ENCODE data around the gene DTX1. TPM values are rescaled to one million over a fixed set of nuclear protein-coding genes. Genes with fewer than 3 reads are reported as not detected.
"Not testable (repeated sequence)": the region's sequence is repeated elsewhere in the genome, so short reads cannot be mapped to it uniquely, and the experiment has no call there.

Gene DTX1
- total RNA-seq, 1 donor from 2014 or later: 2.9 TPM

DNA sequence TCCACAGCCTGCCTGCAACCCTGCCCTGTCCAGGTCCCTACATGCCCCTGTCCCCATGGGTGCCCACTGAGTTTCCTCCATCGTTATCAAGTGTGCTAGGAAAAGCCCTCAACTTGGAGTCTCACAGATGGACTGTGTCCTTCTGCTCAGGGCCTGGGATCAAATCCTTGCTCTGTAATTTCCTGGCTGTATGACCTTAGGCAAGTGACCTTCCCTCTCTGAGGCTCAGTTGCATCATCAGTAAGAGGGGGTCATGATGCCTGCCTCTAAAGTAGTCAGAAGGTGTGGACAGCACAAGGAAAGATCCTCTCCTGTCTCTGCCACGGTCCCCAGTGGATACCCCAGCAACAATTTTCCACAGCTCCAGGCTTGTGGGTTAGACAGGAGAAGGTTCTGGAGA is 56.9 kb downstream of the DTX1 start:
- no peak for DNase-seq (ENCODE audit: low spot score)

DNA sequence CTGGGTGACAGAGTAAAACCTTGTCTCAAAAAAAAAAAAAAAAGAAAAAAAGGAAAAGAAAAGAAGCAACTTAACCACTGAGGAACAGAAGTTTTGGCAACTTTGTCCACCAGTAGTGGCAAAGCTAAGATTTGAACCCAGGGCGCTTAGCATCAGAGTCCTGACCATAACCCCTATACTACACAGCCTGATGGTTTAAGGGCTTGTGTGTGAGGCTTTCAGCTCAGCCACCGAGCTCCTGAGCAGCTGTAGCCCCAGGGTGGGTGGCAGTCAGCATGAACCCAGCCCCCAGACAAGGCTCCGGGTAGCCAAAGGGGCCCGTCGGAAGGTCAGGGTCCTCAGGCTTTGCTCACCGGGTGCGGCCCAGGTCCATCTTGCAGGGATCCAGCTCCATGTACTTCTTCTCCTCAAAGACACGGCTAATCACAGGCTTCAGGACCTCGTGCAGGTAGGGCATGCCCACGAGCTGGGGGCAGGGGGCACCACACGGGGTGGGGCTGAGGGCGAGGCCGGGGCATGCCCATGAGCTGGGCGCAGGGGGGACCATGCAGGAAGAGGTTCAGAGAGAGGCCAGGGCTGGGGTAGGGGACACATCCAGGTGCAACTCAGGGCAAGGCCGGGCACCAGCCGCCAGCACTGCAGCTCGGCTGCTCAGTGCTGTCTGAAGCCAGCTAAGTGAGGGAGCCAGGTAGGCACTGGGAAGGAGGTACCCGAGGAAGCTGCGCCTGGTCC is 58.1 kb downstream of the DTX1 start:
- DNase-seq (ENCODE audit: low spot score): no peak

DNA sequence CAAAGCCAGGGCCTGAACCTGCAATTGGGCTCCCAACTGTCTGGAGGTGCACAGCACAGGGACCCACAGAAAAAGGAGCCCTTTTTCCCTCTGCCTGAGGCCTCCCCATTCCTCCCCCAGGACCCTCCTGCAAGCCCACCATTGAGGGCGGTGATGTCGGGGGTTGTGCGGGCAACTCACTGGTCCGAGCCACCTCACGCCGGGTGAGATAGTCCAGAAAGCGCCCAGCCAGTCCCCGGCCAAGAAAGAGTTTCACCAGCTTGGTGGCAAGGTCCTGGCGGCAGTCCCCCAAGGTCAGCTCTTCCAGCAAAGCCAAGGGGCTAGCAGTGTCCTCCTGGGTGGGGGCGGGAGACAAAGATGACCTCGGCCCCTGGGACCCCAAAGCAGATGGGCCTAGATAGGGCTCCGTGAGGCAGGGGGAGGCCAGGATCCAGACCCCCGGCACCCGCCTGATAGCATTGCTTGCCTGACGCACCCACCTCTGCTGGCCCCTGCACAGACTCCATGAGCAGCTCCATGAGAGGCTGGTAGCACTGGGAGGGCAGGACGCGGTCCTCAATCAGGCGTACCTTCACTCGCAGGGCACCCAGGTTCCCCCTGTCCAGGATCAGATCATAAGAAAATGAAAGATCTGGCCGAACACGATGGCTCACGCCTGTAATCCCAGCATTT is 59.1 kb downstream of the DTX1 start:
- DNase-seq (ENCODE audit: low spot score): no peak

- DNase-seq (ENCODE audit: low spot score): no peak
These were observed 60.3 kb downstream of the DTX1 start for GRCh38 chr12:113116875-113117274.

DNA sequence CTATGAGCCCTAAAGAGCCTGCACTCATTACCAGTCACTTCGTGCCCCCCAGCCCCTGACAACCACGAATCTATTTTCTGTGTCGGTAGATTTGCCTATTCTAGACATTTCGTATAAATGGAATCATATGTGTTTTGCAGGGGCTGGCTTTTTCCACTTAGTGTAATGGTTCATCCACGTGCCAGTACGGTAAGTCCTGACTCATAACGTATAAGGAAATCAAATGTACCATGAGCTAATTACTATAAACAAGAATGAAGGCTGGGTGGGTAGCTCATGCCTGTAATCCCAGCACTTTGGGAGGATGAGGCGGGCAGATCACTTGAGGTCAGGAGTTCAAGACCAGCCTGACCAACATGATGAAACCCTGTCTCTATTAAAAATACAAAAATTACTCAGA is 61.2 kb downstream of the DTX1 start:
- DNase-seq (ENCODE audit: low spot score): not testable (repeated sequence)

DNA sequence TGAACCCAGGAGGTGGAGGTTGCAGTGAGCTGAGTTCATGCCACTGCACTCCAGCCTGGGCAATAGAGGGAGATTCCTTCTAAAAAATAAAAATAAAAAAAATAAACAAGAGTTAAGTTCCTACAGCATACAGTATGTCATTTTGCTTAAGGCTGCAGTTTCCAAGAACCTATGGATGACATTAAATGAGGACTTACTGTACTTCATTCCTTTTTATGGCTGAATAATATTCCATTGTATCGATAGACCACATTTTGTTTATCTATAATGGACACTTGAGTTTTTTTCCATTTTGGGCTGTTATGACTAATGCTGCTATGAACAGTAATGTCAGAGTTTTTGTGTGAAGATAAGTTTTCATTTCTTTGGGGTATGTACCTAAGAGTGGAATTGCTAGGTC is 61.6 kb downstream of the DTX1 start:
- no peak for DNase-seq (ENCODE audit: low spot score)

GRCh38 chr12:113119980-113120669 is 63.6 kb downstream of the DTX1 start:
- no peak for DNase-seq (ENCODE audit: low spot score)

DNA sequence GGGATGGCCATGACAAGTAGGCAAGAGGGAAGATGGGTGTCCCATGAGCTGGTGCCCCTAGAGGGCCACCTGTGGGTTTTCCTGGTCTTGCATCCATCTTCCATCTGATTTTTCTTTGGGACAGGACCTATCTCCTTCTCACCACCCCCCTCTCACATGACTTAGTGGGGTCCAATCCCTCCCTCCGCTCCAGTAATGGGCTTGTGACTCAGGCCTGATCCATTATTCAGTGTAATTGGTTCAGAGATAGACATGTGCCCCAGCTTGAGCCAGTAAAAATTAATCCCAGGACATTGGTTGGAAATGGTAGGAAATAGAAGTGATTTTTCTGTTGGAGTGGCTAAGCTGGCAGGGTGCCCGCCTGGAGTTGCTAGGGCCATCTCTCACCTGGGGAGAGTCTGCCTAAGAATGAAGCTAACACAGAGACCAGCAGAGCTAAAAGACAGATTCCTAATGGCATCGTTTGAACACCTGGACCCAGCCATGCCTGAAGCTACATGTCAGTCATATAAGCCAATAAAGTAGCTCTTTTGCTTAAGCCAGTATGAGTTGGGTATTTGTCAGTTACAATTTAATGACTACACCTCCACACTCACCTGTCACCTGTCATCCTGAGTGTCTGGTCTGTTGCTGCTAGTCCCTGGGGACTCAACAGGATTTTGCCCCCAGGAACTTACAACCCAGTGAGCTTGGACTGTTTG is 64.3 kb downstream of the DTX1 start:
- no peak for DNase-seq (ENCODE audit: low spot score)

GRCh38 chr12:113127791-113128199 is 71.3 kb downstream of the DTX1 start:
- DNase-seq (ENCODE audit: low spot score): no peak

GRCh38 chr12:113128802-113129663 is 72.5 kb downstream of the DTX1 start:
- no peak for DNase-seq (ENCODE audit: low spot score)

- DNase-seq (ENCODE audit: low spot score): no peak
These were observed 73.3 kb downstream of the DTX1 start for GRCh38 chr12:113129664-113130456.

DNA sequence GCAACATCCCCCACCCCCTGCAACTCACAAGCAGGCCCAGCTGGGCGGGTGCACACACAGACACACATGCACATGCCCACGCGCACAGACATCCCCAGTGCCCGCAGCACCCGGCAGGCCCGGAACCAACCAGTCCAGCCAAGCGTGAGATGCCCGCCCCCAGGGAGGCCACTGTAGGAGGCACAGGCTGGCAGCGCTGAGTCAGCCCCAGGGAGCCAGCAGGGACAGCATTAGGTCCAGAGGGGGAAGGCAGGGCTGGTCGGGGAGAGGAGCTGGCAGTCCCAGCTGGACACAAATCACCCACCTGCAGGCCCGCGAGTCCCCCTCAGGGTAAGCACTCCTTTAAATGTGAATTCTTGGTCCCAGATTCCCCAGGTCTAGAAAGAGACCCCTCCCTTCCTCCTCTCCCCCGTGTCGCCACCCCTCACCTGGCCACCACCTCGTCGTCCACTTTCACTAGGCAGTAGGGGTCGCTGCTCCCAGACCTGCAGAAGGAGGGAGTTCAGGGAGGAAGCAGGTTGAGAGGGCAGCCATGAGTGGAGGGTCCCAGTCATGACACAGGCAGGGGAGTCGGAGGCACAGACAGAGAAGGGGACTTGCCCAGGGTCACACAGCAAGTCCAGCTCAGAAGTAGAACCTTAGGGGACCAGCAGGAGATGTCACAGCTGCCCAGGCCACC is 74.1 kb downstream of the DTX1 start:
- DNase-seq (ENCODE audit: low spot score): no peak

DNA sequence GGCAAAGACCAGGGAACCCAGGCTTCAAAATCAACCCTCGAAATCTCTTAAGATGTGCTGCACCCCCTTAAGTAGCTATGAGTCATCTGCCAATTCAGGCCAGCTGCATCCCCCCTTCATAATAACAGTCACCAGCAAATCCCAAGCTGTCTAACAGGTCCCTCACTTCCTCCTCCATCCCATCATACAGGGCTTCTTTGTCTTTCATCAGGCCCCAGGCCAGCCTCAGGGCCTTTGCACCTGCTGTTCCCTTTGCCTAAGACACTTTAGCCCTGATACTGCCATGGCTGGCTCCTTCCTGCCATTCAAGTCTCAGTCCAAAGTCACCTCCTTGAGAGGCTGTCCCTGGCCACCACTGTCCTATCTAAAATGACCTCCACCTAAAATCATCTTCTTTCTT is 75.0 kb downstream of the DTX1 start:
- DNase-seq (ENCODE audit: low spot score): no peak

GRCh38 chr12:113133036-113133435 is 76.5 kb downstream of the DTX1 start:
- no peak for DNase-seq (ENCODE audit: low spot score)

GRCh38 chr12:113133666-113134065 is 77.1 kb downstream of the DTX1 start:
- no peak for DNase-seq (ENCODE audit: low spot score)

DNA sequence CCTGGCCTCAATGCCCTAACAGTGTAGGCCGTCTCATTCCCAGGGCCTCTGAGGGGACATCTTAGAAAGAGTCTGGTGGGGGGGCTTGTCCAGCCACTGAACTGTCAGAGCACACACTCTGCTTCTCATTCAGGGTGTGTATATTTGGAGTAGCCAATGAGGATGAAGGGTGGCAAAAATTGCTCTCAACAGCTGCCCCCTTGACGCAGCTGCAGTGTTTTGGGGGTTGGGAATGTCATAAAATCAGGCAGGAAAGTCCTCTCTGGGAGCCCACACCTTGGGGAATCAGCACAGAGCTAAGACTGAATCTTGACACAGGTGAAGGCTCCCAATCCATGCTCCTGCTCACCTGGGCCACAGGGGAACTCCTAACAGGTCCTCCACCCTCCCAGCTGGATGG is 77.5 kb downstream of the DTX1 start:
- DNase-seq (ENCODE audit: low spot score): no peak

- DNase-seq (ENCODE audit: low spot score): no peak
These were observed 78.0 kb downstream of the DTX1 start for GRCh38 chr12:113134521-113134951.

- DNase-seq (ENCODE audit: low spot score): no peak
These were observed 78.9 kb downstream of the DTX1 start, which contains the start of gene RASAL1 for GRCh38 chr12:113135178-113136127. Gene RASAL1, minus strand, starts transcription at chr12:113135761. Its CDS starts 299 bp downstream, at chr12:113135462.

All from umbilical cord (tissue), 2 donors.